HepG2 (cell line): ENCODE measurements around the gene FSD2. TPM values are rescaled to one million over a fixed set of nuclear protein-coding genes. Genes with fewer than 3 reads are reported as not detected.

Source experiments
- ATAC-seq: fragments of 200-7000 bp; cut with Tn5 transposase; 3 replicates; pipeline ENCODE4 v1.9.1; 2020; ENCODE audit warnings: mild to moderate bottlenecking, moderate library complexity
- BruUV-seq: library from RNA; stranded (reverse); fragments of 400-500 nt; replicated peaks from 2 replicates; lab custom pipeline; 2021; lab: Mats Ljungman, UMichigan
- CTCF ChIA-PET: fragments of 300-600 bp; formaldehyde crosslinking; extraction: SDS; loops from one replicate; lab custom pipeline; 2021; ENCODE audit warnings: low total read pairs, inconsistent platforms, low intra/inter-chr PET ratio; lab: Yijun Ruan, JAX
- POLR2A ChIA-PET: fragments of 350-600 bp; sonication (Branson Sonifier 250); formaldehyde crosslinking; loops from one replicate; lab custom pipeline; 2020; ENCODE audit warnings: antibody characterized with exemption, inconsistent platforms; lab: Yijun Ruan, JAX
- DNase-seq: peaks from one replicate; pipeline ENCODE4 v3.0.0-alpha.2; 2015; ENCODE audit warnings: low spot score
- FAIRE-seq: peaks from 3 replicates; lab custom pipeline; 2011; peaks lifted over from hg19 to GRCh38; lab: Jason Lieb, UNC
- H2AFZ ChIP-seq: one replicate; pipeline ENCODE4 v1.6.1; 2011; ENCODE audit warnings: low read length, inconsistent platforms
- H3K27ac ChIP-seq: fragments of 300-600 bp; 3 replicates; pipeline ENCODE4 v1.8.0; 2011; ENCODE audit warnings: mixed run types, mild to moderate bottlenecking, mixed read lengths, low read length, inconsistent platforms; ENCODE audit not compliant: insufficient read depth; ENCODE audit errors: extremely low read length
- H3K27me3 ChIP-seq, 2 experiments: fragments of 200-600 bp in 1 of 2; 2 replicates in 1 of 2; 3 replicates in 1 of 2; pipeline versions ENCODE4 v1.6.0 to v1.8.0; 2011; ENCODE audit warnings: low read length in 2 of 2, mild to moderate bottlenecking in 2 of 2, moderate library complexity in 2 of 2, inconsistent platforms in 1 of 2; ENCODE audit not compliant: insufficient read depth in 2 of 2, control insufficient read depth in 1 of 2
- H3K36me3 ChIP-seq, 2 experiments: fragments of 200-600 bp in 1 of 2; replicated peaks in 1 of 2; 2 replicates in 1 of 2; 3 replicates in 1 of 2; pipeline versions ENCODE4 v1.5.1 to v1.8.0; 2011; ENCODE audit warnings: low read length in 2 of 2, inconsistent platforms in 1 of 2; ENCODE audit not compliant: insufficient read depth in 2 of 2, control insufficient read depth in 1 of 2
- H3K4me1 ChIP-seq: 2 replicates; pipeline ENCODE4 v1.5.1; 2012; ENCODE audit warnings: low read length, inconsistent platforms; ENCODE audit not compliant: insufficient read depth
- H3K4me2 ChIP-seq: 2 replicates; pipeline ENCODE4 v1.6.0; 2011; ENCODE audit warnings: low read depth, low read length, inconsistent platforms
- H3K4me3 ChIP-seq, 3 experiments: fragments of 200-600 bp in 1 of 3; sonication (generic), shearing (Covaris generic) in 1 of 3; replicated peaks in 1 of 3; 2 replicates each; pipeline ENCODE4 v1.5.1; 2011 to 2016; ENCODE audit warnings: low read length in 3 of 3, inconsistent platforms in 2 of 3, low read depth in 2 of 3, mild to moderate bottlenecking in 2 of 3, control low read depth in 1 of 3, mixed read lengths in 1 of 3; ENCODE audit not compliant: insufficient read depth in 1 of 3
- H3K79me2 ChIP-seq: one replicate; pipeline ENCODE4 v1.6.1; 2011; ENCODE audit warnings: low read length, inconsistent platforms; ENCODE audit not compliant: insufficient read depth
- H3K9ac ChIP-seq: 2 replicates; pipeline ENCODE4 v1.6.0; 2011; ENCODE audit warnings: mild to moderate bottlenecking, low read depth, low read length, inconsistent platforms; ENCODE audit not compliant: insufficient read depth
- H3K9me3 ChIP-seq: 2 replicates; pipeline ENCODE4 v1.5.1; 2012; ENCODE audit warnings: mild to moderate bottlenecking, low read length
- H4K20me1 ChIP-seq: 2 replicates; pipeline ENCODE4 v1.6.0; 2011; ENCODE audit warnings: inconsistent platforms, mild to moderate bottlenecking, low read length, moderate library complexity; ENCODE audit not compliant: insufficient read depth
- GZF1 ChIP-seq: sonication (generic); formaldehyde crosslinking; IDR thresholded peaks from 2 replicates; pipeline ENCODE4 v1.5.1; 2020; ENCODE audit warnings: mild to moderate bottlenecking, missing genetic modification reagents
- HNF4G ChIP-seq, 2 experiments: sonication (generic) in 1 of 2; formaldehyde crosslinking in 1 of 2; IDR thresholded peaks; 2 replicates each; pipeline versions ENCODE4 v1.4.0 to v1.6.1; 2011 to 2020; ENCODE audit warnings: borderline replicate concordance in 2 of 2, low read depth in 2 of 2, mild to moderate bottlenecking in 2 of 2, low read length in 1 of 2, missing genetic modification reagents in 1 of 2, moderate library complexity in 1 of 2
- ZFP82 ChIP-seq: sonication (generic); formaldehyde crosslinking; IDR thresholded peaks from 2 replicates; pipeline ENCODE4 v1.5.1; 2020; ENCODE audit warnings: mild to moderate bottlenecking, missing genetic modification reagents, borderline replicate concordance
- WGBS: methylation state at CpG from one replicate; pipeline ENCODE4 v1.1.6; 2017; ENCODE audit warnings: low lambda C conversion rate; 5-methylcytosine and 5-hydroxymethylcytosine counted together
- in situ Hi-C: cut with HindIII; loops from 2 replicates; pipeline ENCODE4 v1.10.0; 2017; ENCODE audit warnings: low pct_unique_long_range_greater_than_20kb; ENCODE audit not compliant: extremely low pct_ligation_motif_present
- intact Hi-C: fragments of 100-400 bp; cut with micrococcal nuclease; formaldehyde crosslinking; loops from one replicate; pipeline ENCODE4 v1.10.0; 2022; ENCODE audit not compliant: unreplicated experiment
- polyA plus RNA-seq, 8 experiments: library from polyadenylated mRNA; depleted of rRNA in 3 of 8; stranded (reverse) in 7 of 8; unstranded in 1 of 8; fragments of >200 nt; fragmentation: Illumina TruSeq in 4 of 8; extraction: Trizol in 4 of 8; gene quantifications; 2 replicates each; pipeline versions ENCODE4 v1.2.1 to v1.2.3, GENCODE V29; 2011 to 2016; ENCODE audit warnings: low read depth in 4 of 8, missing spikeins in 1 of 8, mixed read lengths in 1 of 8; ENCODE audit not compliant: insufficient read depth in 1 of 8
- total RNA-seq, 5 experiments: library from RNA; depleted of rRNA; stranded (reverse); fragments of >200 nt; fragmentation: Illumina TruSeq; extraction: Trizol; gene quantifications; 2 replicates each; pipeline ENCODE4 v1.2.3, GENCODE V29; 2016; ENCODE audit warnings: low read depth in 1 of 5
- TF ChIP-seq, protein P1 (sequence below): sonication (generic); formaldehyde crosslinking; IDR thresholded peaks from 2 replicates; pipeline ENCODE4 v1.4.0; 2020; ENCODE audit warnings: missing genetic modification reagents

The FSD2 gene
- total and polyA plus RNA-seq, 2 of the 13 experiments (the other 11 are each of a cell fraction or from before 2014, with no cell fraction given) = not detected

DNA sequence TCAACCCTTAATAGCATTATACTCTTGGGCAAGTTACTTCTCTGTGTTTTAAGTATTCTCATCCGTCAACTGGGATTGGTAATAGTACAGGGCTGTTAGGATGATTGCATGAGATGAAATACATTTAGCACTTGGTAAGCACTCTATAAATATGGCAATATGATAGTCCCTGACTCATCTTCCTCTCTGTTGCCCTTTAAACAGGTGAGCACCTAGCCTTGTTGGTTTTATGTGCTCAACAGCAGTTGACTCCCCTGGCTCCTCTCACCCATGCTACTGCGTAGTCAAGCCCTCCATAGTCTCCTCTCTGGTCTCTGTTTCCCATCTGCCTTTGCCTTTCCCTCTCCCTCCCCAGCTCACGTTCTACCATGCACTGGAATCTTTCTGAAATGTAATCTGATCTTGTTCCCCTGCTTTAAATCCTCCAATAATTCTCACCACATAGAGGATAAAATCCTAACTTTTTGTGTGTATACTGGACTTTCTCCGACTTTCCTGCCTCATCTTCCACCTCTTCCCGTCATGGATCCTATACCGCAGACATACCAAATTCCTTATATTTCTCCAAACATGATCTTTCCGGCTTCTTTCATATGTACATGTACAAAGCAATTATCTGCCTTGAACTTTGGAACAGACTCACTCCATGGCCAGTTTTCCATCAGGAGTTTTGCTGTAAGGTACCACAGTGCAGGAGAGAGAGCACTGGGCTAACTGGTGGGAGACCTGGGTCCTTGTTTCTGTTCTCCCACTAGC is 42.3 kb downstream of the FSD2 start (continued):
- TF ChIP-seq, protein P1, sequence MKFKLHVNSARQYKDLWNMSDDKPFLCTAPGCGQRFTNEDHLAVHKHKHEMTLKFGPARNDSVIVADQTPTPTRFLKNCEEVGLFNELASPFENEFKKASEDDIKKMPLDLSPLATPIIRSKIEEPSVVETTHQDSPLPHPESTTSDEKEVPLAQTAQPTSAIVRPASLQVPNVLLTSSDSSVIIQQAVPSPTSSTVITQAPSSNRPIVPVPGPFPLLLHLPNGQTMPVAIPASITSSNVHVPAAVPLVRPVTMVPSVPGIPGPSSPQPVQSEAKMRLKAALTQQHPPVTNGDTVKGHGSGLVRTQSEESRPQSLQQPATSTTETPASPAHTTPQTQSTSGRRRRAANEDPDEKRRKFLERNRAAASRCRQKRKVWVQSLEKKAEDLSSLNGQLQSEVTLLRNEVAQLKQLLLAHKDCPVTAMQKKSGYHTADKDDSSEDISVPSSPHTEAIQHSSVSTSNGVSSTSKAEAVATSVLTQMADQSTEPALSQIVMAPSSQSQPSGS (CRISPR knock-in tag) = no peak

DNA sequence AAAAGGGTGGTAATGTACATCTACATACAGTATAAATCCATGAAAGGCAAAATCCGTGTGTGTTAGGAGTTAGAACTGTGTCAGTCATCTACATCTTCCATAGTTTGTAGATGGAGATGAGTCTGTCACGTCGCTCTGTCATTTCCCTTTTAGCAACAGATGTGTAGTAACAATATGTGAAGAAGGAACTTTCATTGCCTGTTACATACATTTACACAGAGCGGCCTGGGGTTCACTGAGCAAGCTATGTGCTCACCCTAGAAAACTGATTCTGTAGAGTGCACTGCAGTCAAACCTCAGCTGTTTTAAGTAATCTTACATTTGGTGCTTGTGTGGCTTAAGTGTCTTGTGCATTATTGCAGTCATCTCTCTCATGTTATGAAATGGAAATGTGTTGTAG is 54.6 kb downstream of the FSD2 start:
- in situ Hi-C loops (no loop called here), intact Hi-C loops (loop anchor here (2.0 to 5.0 kb wide), 2 partner anchors 57 to 261 kb away; partner anchors contain the start of genes C15orf40 and WHAMM)
- ATAC-seq (no peak), FAIRE-seq (no peak), DNase-seq (no peak)
- ChIA-PET CTCF (no interaction called here), POLR2A (interaction anchor here (1.3 to 3.3 kb wide), 11 partner anchors 9 to 260 kb away, joined by 3 to 26 read pairs (median 10); partner anchors contain the start of genes C15orf40 and RPS17)
- Histone ChIP-seq H3K27ac (peak overlapping the region; percentile 89), H3K9ac (peak overlapping the region; percentile 94), H3K79me2 (peaks cover 38% of the 10 kb centered on the region), H3K9me3 (no peaks in the 10 kb centered on the region), H3K36me3 (peaks cover 3 to 34% of the 10 kb centered on the region in 2 experiments), H3K4me2 (peak overlapping the region; percentile 77), H3K4me1 (peaks cover 38% of the 10 kb centered on the region), H3K27me3 (peaks cover 0 to 3% of the 10 kb centered on the region in 2 experiments; a peak in 1 of 5 replicates), H3K4me3 (peak overlapping the region; percentile 80 to 87 (median 84)), H4K20me1 (no peaks in the 10 kb centered on the region), H2AFZ (no peak overlapping the region)
- no TSS peak for BruUV-seq
- WGBS = 10% methylated on average over 4 of the region's 4 CpGs
- TF ChIP-seq HNF4G (IDR thresholded peaks at IDR 0.05; ENCODE audit: borderline replicate concordance, low read depth, low read length) = no peak
- peak; percentile 39; the same call in 1 of the 2 replicates for TF ChIP-seq HNF4G (CRISPR knock-in tag; IDR thresholded peaks at IDR 0.05; ENCODE audit: borderline replicate concordance, low read depth)
- TF ChIP-seq ZFP82 (CRISPR knock-in tag) = no peak
- TF ChIP-seq GZF1 (CRISPR knock-in tag) = no peak
